K562 (cell line): ENCODE data around the gene AGFG2. TPM values are rescaled to one million over a fixed set of nuclear protein-coding genes. Genes with fewer than 3 reads are reported as not detected.

ENCODE experiments used
- BACH1 ChIP-seq: fragments of 200-800 bp; sonication (Bioruptor generic); IDR thresholded peaks from 2 replicates; pipeline ENCODE4 v1.6.1; 2016; ENCODE audit warnings: missing genetic modification characterization, missing compliant biosample characterization
- BRD9 ChIP-seq: fragments of 450-650 bp; IDR thresholded peaks from 2 replicates; pipeline ENCODE4 v1.6.1; 2018; ENCODE audit warnings: low read depth; ENCODE audit not compliant: partially characterized antibody
- CBX3 ChIP-seq, 2 experiments: IDR thresholded peaks; 1 replicate in 1 of 2; 2 replicates in 1 of 2; pipeline ENCODE4 v1.6.1; 2012; ENCODE audit warnings: inconsistent platforms in 2 of 2, low read length in 2 of 2, borderline replicate concordance in 1 of 2, control low read depth in 1 of 2
- ELF2 ChIP-seq: fragments of 250-450 bp; sonication (Bioruptor Pico); IDR thresholded peaks from 2 replicates; pipeline ENCODE4 v1.5.0; 2021; ENCODE audit warnings: mild to moderate bottlenecking
- ESRRB ChIP-seq: fragments of 250-450 bp; sonication (Bioruptor Pico); IDR thresholded peaks from 2 replicates; pipeline ENCODE4 v1.5.0; 2020; ENCODE audit warnings: mild to moderate bottlenecking, moderate library complexity, borderline replicate concordance
- FOXJ3 ChIP-seq: sonication (generic); formaldehyde crosslinking; IDR thresholded peaks from 2 replicates; pipeline ENCODE4 v1.4.0; 2020; ENCODE audit warnings: mild to moderate bottlenecking, missing genetic modification reagents
- HNRNPL ChIP-seq: fragments of 200-400 bp; formaldehyde crosslinking; IDR thresholded peaks from 2 replicates; pipeline ENCODE4 v1.6.1; 2017; ENCODE audit warnings: low read depth, mild to moderate bottlenecking, low read length
- KLF13 ChIP-seq: fragments of 450-650 bp; IDR thresholded peaks from 2 replicates; pipeline ENCODE4 v1.6.1; 2016; ENCODE audit warnings: missing genetic modification characterization, low read depth, mild to moderate bottlenecking, missing compliant biosample characterization, moderate library complexity, borderline replicate concordance
- MAZ ChIP-seq, 2 experiments: fragments of 450-650 bp in 1 of 2; sonication (generic) in 1 of 2; formaldehyde crosslinking; IDR thresholded peaks in 1 of 2; conservative IDR thresholded peaks in 1 of 2; 2 replicates each; pipeline versions ENCODE4 v1.4.0 to v1.5.0; 2020; ENCODE audit warnings: mild to moderate bottlenecking in 1 of 2, missing genetic modification reagents in 1 of 2
- MXI1 ChIP-seq: IDR thresholded peaks from 2 replicates; pipeline ENCODE4 v1.6.1; 2011; ENCODE audit warnings: low read depth, mild to moderate bottlenecking, improper control_type of control experiment, low read length
- NBN ChIP-seq: fragments of 450-650 bp; IDR thresholded peaks from 2 replicates; pipeline ENCODE4 v1.6.1; 2016; ENCODE audit warnings: low read depth, mild to moderate bottlenecking
- NCOA6 ChIP-seq: fragments of 450-650 bp; IDR thresholded peaks from 2 replicates; pipeline ENCODE4 v1.6.1; 2017; ENCODE audit warnings: mild to moderate bottlenecking
- NEUROD1 ChIP-seq: fragments of 150-350 bp; IDR thresholded peaks from 2 replicates; pipeline ENCODE4 v1.6.1; 2014; ENCODE audit warnings: borderline replicate concordance, low read length, low read depth; ENCODE audit not compliant: partially characterized antibody
- NR2C1 ChIP-seq, 2 experiments: fragments of 450-650 bp; IDR thresholded peaks; 2 replicates each; pipeline ENCODE4 v1.6.1; 2017; ENCODE audit warnings: mild to moderate bottlenecking in 2 of 2, antibody characterized with exemption in 1 of 2, inconsistent platforms in 1 of 2, missing compliant biosample characterization in 1 of 2, missing genetic modification characterization in 1 of 2
- PHF21A ChIP-seq: fragments of 450-650 bp; IDR thresholded peaks from 2 replicates; pipeline ENCODE4 v1.6.1; 2017; ENCODE audit warnings: low read depth, borderline replicate concordance
- RBM39 ChIP-seq: fragments of 200-400 bp; formaldehyde crosslinking; optimal IDR thresholded peaks from 2 replicates; pipeline ENCODE3; 2018; ENCODE audit warnings: low read depth, low read length
- RCOR1 ChIP-seq, 2 experiments: IDR thresholded peaks; 2 replicates each; pipeline ENCODE4 v1.6.1; 2012; ENCODE audit warnings: low read depth in 2 of 2, low read length in 2 of 2, borderline replicate concordance in 1 of 2, improper control_type of control experiment in 1 of 2
- ZFP30 ChIP-seq: fragments of 250-450 bp; sonication (Bioruptor Pico); IDR thresholded peaks from 2 replicates; pipeline ENCODE4 v1.8.0; 2022; ENCODE audit warnings: moderate library complexity, mild to moderate bottlenecking, inconsistent platforms, borderline replicate concordance
- ZNF445 ChIP-seq: fragments of 250-450 bp; sonication (Bioruptor Pico); IDR thresholded peaks from 2 replicates; pipeline ENCODE4 v1.4.0; 2020; ENCODE audit warnings: low read depth, mild to moderate bottlenecking, moderate library complexity
- polyA plus RNA-seq, 8 experiments: library from polyadenylated mRNA; depleted of rRNA in 4 of 8; stranded (reverse) in 5 of 8; unstranded in 3 of 8; fragments of >200 nt; fragmentation: Nextera tagmentation in 2 of 8; fragmentation: Illumina TruSeq in 1 of 8; extraction: Ambion mirVana in 2 of 8; extraction: Trizol in 1 of 8; gene quantifications; 2 replicates each; pipeline versions ENCODE4 v1.2.1 to v1.2.3, GENCODE V29; 2011 to 2014; ENCODE audit warnings: inconsistent platforms in 1 of 8, missing spikeins in 1 of 8
- total RNA-seq, 7 experiments: library from RNA; depleted of rRNA in 6 of 7; stranded (reverse); fragments of >200 nt in 6 of 7; fragmentation: Illumina TruSeq in 2 of 7; extraction: Trizol in 2 of 7; gene quantifications; 2 replicates each; pipeline versions ENCODE4 v1.2.1 to v1.2.3, GENCODE V29; 2011 to 2021; ENCODE audit warnings: low replicate concordance in 1 of 7
- TF ChIP-seq, protein P1 (sequence below), 2 experiments: fragments of 450-650 bp in 1 of 2; sonication (generic) in 1 of 2; formaldehyde crosslinking in 1 of 2; IDR thresholded peaks in 1 of 2; conservative IDR thresholded peaks in 1 of 2; 2 replicates each; pipeline versions ENCODE4 v1.6.1 to v1.8.1; 2016 to 2023; ENCODE audit warnings: mild to moderate bottlenecking in 2 of 2, moderate library complexity in 2 of 2, inconsistent platforms in 1 of 2, missing genetic modification reagents in 1 of 2
- TF ChIP-seq, protein P2 (sequence below), 2 experiments: IDR thresholded peaks in 1 of 2; conservative IDR thresholded peaks in 1 of 2; 2 replicates each; pipeline ENCODE4 v1.6.1; 2016; ENCODE audit warnings: low read depth in 2 of 2, mild to moderate bottlenecking in 1 of 2, missing compliant biosample characterization in 1 of 2, missing genetic modification characterization in 1 of 2, moderate library complexity in 1 of 2
- TF ChIP-seq, protein P3 (sequence below): sonication (generic); formaldehyde crosslinking; IDR thresholded peaks from 2 replicates; pipeline ENCODE4 v1.8.1; 2022; ENCODE audit warnings: missing genetic modification reagents

AGFG2 gene
- total and polyA plus RNA-seq, 9 of the 15 experiments (the other 6 are each of a cell fraction or from before 2014, with no cell fraction given): 0.31 to 23.1 (median 6.5) TPM

DNA sequence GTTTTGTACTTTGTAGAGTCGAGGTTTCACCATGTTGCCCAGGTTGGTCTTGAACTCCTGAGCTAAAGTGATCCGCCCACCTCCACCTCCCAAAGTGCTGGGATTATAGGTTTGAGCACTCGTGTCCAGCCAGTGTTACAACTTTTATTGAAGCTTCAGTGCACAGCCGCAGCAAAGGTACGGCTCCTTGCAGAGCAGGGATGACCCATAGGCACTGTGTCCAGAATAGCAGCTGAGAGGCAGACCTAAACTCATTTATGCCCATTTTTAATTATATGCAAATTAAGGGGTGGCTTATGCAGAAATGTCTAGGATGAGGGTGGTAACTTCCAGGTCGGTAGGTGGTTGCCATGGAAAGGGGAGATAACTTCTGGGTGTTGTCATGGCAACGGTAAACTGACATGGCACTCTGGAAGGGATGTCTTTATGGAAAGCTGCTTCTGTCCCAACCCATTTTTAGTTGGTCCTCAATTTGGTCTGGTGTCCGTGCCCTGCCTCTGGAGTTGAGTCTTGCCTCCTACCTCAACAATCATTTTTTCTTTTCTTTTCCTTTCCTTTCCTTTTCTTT is 32.6 kb upstream of the AGFG2 start (continued):
- TF ChIP-seq ZFP30 (CRISPR knock-in tag) (no peak), RBM39 (no peak), FOXJ3 (CRISPR knock-in tag) (peak; percentile 55), BRD9 (no peak), MAZ (CRISPR knock-in tag; conservative IDR thresholded peaks at IDR 0.05 in 1 of 2, IDR thresholded peaks at IDR 0.05 in 1 of 2) (no peak), RCOR1 (IDR thresholded peaks at IDR 0.05; ENCODE audit: borderline replicate concordance in 1 of 2, low read depth in 2 of 2, low read length in 2 of 2) (peak in 1 of 2 experiments; percentile 95; a peak in 2 of 4 replicates), ESRRB (CRISPR knock-in tag) (no peak), ZNF445 (CRISPR knock-in tag) (no peak), KLF13 (peak; percentile 36; the same call in 1 of the 2 replicates), HNRNPL (0 out of 2 replicates have a peak, but pooled peaks have one; percentile 22), NEUROD1 (peak; percentile 88), NR2C1 (IDR thresholded peaks at IDR 0.05) (peak; percentile 66; the same call in 1 of the 2 replicates), NR2C1 (tag; IDR thresholded peaks at IDR 0.05) (no peak), PHF21A (no peak), NBN (no peak), BACH1 (tag) (no peak), MXI1 (peak; percentile 99), NCOA6 (no peak), ELF2 (CRISPR knock-in tag) (no peak), CBX3 (IDR thresholded peaks at IDR 0.05; ENCODE audit: borderline replicate concordance in 1 of 2, low read length in 2 of 2) (no peak)
- TF ChIP-seq, protein P1, sequence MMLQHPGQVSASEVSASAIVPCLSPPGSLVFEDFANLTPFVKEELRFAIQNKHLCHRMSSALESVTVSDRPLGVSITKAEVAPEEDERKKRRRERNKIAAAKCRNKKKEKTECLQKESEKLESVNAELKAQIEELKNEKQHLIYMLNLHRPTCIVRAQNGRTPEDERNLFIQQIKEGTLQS (IDR thresholded peaks at IDR 0.05): no peak
- TF ChIP-seq, protein P1 (CRISPR knock-in tag; conservative IDR thresholded peaks at IDR 0.05): peak; percentile 64; the same call in 1 of the 2 replicates
- TF ChIP-seq, protein P2, sequence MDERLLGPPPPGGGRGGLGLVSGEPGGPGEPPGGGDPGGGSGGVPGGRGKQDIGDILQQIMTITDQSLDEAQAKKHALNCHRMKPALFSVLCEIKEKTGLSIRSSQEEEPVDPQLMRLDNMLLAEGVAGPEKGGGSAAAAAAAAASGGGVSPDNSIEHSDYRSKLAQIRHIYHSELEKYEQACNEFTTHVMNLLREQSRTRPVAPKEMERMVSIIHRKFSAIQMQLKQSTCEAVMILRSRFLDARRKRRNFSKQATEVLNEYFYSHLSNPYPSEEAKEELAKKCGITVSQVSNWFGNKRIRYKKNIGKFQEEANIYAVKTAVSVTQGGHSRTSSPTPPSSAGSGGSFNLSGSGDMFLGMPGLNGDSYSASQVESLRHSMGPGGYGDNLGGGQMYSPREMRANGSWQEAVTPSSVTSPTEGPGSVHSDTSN (CRISPR knock-in tag; IDR thresholded peaks at IDR 0.05; ENCODE audit: low read depth): no peak
- TF ChIP-seq, protein P2 (tag; conservative IDR thresholded peaks at IDR 0.05; ENCODE audit: low read depth): peak; percentile 69
- TF ChIP-seq, protein P3, sequence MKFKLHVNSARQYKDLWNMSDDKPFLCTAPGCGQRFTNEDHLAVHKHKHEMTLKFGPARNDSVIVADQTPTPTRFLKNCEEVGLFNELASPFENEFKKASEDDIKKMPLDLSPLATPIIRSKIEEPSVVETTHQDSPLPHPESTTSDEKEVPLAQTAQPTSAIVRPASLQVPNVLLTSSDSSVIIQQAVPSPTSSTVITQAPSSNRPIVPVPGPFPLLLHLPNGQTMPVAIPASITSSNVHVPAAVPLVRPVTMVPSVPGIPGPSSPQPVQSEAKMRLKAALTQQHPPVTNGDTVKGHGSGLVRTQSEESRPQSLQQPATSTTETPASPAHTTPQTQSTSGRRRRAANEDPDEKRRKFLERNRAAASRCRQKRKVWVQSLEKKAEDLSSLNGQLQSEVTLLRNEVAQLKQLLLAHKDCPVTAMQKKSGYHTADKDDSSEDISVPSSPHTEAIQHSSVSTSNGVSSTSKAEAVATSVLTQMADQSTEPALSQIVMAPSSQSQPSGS (CRISPR knock-in tag): no peak
